Inflammatory macrophage treated with lipopolysaccharide for 4 hours (primary cell): Measurements from ENCODE around the gene IL17D.
"Not testable (repeated sequence)": the region's sequence is repeated elsewhere in the genome, so short reads cannot be mapped to it uniquely, and the experiment has no call there.

Experiments used
- DNase-seq: peaks from one replicate; pipeline ENCODE4 v3.0.0-alpha.2; 2020

The IL17D gene

GRCh38 chr13:20702915-20703779 lies at the start of gene IL17D:
Gene IL17D, plus strand, starts transcription at chr13:20703699. Its CDS starts 303 bp downstream, at chr13:20704002.
- no peak for DNase-seq

- no peak for DNase-seq
Observed at GRCh38 chr13:20654156-20654555, 49.3 kb upstream of the IL17D start.

- DNase-seq, result no peak
Observed at GRCh38 chr13:20658451-20659040, 45.0 kb upstream of the IL17D start.

- no peak for DNase-seq
Observed at GRCh38 chr13:20664351-20664750, 39.1 kb upstream of the IL17D start.

- DNase-seq, result no peak
Observed at GRCh38 chr13:20666948-20667347, 36.6 kb upstream of the IL17D start.

GRCh38 chr13:20667857-20668437 lies 35.6 kb upstream of the IL17D start:
- DNase-seq, result no peak

GRCh38 chr13:20669162-20669561 lies 34.3 kb upstream of the IL17D start:
- DNase-seq, result no peak

GRCh38 chr13:20671789-20672188 lies 31.7 kb upstream of the IL17D start:
- DNase-seq, result no peak

- DNase-seq, result no peak
Observed at GRCh38 chr13:20672772-20673171, 30.7 kb upstream of the IL17D start.

GRCh38 chr13:20673715-20674114 lies 29.8 kb upstream of the IL17D start:
- no peak for DNase-seq

- no peak for DNase-seq
Observed at GRCh38 chr13:20676213-20676612, 27.3 kb upstream of the IL17D start.

GRCh38 chr13:20678606-20679005 lies 24.9 kb upstream of the IL17D start:
- not testable (repeated sequence) for DNase-seq

- no peak for DNase-seq
Observed at GRCh38 chr13:20679879-20680278, 23.6 kb upstream of the IL17D start.

GRCh38 chr13:20680416-20681080 lies 23.0 kb upstream of the IL17D start:
- no peak for DNase-seq

- not testable (repeated sequence) for DNase-seq
Observed at GRCh38 chr13:20681481-20681880, 22.0 kb upstream of the IL17D start.

GRCh38 chr13:20682061-20682460 lies 21.4 kb upstream of the IL17D start:
- DNase-seq, result no peak

GRCh38 chr13:20684041-20684440 lies 19.5 kb upstream of the IL17D start:
- DNase-seq, result no peak

- no peak for DNase-seq
Observed at GRCh38 chr13:20684546-20684945, 19.0 kb upstream of the IL17D start.

GRCh38 chr13:20685092-20685491 lies 18.4 kb upstream of the IL17D start:
- no peak for DNase-seq

GRCh38 chr13:20686167-20686566 lies 17.3 kb upstream of the IL17D start:
- DNase-seq, result no peak

GRCh38 chr13:20686863-20687579 lies 16.5 kb upstream of the IL17D start:
- no peak for DNase-seq

- no peak for DNase-seq
Observed at GRCh38 chr13:20689291-20689690, 14.2 kb upstream of the IL17D start.

- DNase-seq, result no peak
Observed at GRCh38 chr13:20691616-20692015, 11.9 kb upstream of the IL17D start.
